Activated CD8-positive, alpha-beta memory T cell treated with anti-CD3 and anti-CD28 coated beads for 48 hours (primary cell): ENCODE results near the gene DCLK2.

ENCODE experiments used
- DNase-seq, 3 experiments: peaks; one replicate each; pipeline ENCODE4 v3.0.0-alpha.2; 2020; ENCODE audit warnings: low read depth in 2 of 3, low spot score in 2 of 3

DCLK2 gene

DNA sequence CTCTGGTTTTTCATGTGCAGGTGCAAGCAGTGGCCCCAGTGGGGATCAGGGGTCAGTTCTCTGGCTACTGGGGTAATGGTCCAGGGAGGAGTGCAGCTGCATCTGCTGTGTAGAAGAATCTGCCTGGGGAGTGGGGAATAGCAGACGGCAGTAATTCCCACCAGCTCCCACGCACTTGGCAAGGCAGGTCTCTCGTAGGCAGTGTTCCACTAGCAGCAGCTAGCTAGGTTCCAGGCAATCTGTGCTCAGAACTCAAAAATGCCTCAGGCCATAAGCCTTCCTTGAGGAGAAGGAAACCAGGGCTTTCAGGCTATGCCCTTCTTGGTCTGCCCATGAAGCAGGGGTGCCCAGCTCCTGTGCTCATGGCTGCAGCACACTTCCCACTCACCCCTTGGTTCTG, 38.8 kb downstream of the DCLK2 start:
- no peak for DNase-seq

- no peak for DNase-seq
Measured at GRCh38 chr4:150117629-150118028, 39.4 kb downstream of the DCLK2 start.

- no peak for DNase-seq
Measured at GRCh38 chr4:150119492-150119891, 41.2 kb downstream of the DCLK2 start.

GRCh38 chr4:150123087-150123486, 44.8 kb downstream of the DCLK2 start:
- DNase-seq = no peak

GRCh38 chr4:150123796-150124677, 45.8 kb downstream of the DCLK2 start:
- no peak for DNase-seq

DNA sequence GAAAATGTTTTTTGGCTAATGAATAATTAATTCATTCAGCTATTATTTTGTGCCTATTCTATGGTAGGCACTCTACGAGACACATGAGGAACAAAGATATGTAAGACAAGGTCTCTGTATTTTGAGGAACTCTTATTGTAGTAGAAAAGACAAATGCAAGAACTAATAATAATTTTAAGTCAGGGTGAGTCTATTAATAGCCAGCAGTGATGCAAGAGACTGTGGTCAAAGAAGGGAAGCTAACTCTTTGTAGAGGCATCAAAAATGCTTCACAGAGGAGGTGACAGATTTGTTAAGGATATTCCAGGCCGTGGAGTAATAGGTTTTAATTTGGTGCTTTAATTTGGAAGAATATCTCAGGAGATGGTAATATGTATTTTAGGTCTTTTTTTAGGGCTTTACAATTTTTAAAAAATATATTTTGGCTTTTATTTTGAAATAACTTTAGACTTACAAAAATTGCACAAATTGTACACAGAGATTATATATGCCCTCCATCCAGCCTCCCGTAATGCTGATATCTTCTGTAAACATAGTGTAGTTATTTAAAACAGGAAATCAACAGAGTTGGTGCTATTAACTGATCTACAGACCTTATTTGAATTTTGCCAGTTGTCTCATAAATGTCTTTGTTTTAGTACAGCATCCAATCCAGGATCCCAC, 48.1 kb downstream of the DCLK2 start:
- DNase-seq = no peak

- DNase-seq = no peak
Measured at GRCh38 chr4:150126864-150127203, 48.6 kb downstream of the DCLK2 start.

DNA sequence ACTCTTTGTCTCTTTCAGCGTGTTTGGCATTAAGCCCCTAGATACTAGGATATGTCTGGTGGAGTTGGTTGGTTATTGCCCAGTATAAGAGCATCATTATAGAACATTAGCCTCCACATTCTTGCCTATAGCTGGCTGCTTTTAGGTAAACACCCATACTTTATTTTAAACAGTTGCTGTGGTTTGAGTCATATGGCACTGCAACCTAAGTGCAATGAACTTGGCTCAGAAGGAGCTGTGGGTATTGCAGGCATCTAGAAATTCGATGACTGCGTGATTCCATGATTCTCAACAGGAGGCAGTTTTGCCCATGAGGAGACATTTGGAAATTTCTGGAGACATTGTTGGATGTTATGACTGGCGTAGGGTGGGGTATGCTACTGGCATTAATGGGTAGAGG, 49.5 kb downstream of the DCLK2 start:
- DNase-seq = no peak

DNA sequence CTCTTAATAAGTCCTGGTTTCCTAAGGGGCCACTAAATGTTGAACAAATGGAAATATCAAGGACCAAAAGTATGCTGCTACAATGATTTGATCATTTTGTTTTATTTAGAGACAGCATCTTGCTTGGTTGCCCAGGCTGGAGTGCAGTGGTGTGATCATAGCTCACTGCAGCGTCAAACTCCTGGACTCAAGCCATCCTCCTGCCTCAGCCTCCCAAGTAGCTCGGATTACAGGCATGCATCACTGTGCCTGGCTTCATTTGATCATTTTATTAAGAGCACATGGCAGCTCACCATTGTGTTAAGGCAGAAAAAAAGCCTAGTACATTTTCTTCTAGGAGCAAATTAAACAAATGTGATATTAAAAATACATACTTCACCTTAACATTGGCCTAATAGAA, 52.7 kb downstream of the DCLK2 start:
- no peak for DNase-seq

GRCh38 chr4:150131581-150132228, 53.5 kb downstream of the DCLK2 start:
- DNase-seq = no peak

DNA sequence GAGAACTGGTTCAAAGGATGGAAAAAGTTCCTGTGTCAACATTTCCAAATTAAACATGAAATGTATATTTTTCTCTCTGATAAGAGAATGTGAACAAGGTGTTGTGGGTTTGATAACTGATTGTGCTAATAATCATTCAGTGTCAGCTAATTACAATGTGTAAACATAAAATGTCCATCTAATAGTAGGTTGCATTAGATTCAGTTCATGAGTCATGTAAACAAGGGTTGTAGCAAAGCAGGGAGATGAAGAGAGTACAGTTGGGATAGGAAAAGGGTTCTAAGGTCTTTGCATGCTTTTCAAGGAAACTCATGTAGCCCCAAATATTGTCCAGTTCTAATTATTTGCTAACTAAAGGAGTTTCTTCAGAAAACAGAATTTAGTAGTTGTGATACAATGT, 55.4 kb downstream of the DCLK2 start:
- no peak for DNase-seq

DNA sequence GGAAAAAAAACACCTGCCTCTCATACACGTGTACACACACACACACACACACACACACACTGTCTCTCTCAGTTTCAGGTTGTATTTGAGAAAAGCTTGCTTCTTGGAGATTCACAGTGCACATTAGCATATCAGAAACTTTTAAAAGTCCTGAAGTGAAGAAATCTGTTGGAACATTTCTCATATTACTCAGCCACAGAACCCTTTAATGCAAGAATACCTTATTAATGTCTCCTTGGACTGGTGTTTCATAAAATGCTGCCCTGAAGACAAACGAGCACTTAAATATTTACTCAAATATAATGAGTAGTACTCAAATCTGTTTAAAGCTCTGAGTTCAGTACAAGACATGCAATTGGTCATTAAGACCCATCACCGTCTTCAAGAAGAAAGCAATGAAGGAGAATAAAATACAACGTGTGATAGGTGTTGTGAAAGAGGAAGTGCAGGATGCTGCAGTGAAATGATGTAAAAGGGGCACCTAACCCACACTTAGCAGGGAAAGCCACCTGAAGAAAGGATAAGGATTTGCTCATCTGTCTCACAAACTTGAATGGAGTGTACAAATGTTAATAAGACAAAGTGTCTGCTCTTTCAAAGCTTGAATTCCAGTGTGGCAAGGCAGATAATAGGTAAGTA, 57.0 kb downstream of the DCLK2 start:
- DNase-seq = no peak

- DNase-seq = no peak
Measured at GRCh38 chr4:150136036-150136435, 57.8 kb downstream of the DCLK2 start.

GRCh38 chr4:150136481-150136880, 58.2 kb downstream of the DCLK2 start:
- DNase-seq = no peak

DNA sequence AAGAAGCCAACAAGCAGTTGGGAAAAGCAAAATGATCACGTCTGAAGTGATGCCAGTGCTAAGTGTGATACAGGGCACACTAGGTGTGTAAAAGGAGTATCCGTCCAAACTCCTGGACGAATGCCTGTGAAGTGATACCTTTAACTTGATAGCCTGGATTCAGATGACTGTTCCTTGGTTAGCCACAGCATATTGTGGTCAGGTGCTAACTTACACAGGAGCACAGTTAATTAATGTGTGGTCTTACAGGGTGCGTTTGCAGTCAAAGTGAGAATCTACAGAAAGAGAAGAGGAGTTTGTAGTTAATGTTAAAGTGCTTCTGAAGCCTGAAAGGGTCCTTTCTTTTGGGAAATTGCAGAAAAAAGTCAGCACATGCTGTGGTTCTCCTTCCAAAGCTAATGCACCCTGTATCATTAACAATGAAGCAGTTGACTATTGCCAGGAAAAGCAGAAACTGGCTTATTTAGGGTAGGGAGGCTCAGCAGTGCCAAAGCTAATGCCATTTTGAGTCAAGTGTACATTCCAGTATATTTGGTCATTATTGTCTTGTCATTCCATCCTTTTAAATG, 61.1 kb downstream of the DCLK2 start:
- no peak for DNase-seq

GRCh38 chr4:150140774-150141400, 62.6 kb downstream of the DCLK2 start:
- DNase-seq = no peak

DNA sequence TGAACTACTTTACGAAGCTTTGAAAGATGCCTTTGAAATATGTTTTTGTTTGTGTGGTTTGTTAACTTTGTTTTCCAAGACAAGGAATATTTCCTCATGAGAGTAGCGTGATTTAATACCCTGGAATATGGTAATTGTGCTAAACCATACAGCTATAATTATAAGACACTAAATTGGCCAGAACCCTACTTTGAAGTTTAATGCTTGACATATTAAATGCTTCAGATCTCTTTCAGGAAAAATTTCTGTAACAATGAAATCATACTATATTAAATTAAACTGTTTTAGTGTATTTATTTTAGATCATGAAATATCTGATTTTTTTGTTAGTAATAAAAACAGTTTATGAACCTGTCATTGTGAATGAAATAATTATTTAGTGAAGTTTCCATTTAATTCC, 63.5 kb downstream of the DCLK2 start:
- DNase-seq = no peak

- DNase-seq = no peak
Measured at GRCh38 chr4:150142831-150143230, 64.6 kb downstream of the DCLK2 start.

- DNase-seq = no peak
Measured at GRCh38 chr4:150145090-150145945, 67.1 kb downstream of the DCLK2 start.

DNA sequence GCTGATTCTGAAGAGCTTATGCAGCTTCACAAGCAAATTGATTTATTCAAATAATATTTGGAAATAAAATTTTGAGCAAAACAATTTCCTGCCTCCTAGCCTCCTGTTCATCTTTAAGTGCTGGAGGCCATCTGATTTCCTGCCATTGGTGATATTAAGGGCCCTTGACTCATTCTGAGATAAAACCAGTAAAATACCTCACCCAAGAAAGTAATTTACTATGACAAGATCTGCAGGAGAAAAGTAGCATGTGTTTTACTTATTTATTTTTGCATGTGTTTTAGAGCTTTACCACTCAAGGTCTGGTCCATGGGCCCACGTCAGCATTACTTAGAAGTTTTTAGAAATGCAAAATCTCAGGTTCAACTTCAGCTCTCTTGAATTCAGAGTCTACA, 67.7 kb downstream of the DCLK2 start:
- DNase-seq = no peak
